LHCN-M2 (cell line): ENCODE results near the gene ATG101. TPM values are rescaled to one million over a fixed set of nuclear protein-coding genes. Genes with fewer than 3 reads are reported as not detected.

ENCODE experiments used
- DNase-seq: peaks from one replicate; pipeline ENCODE4 v3.0.0-alpha.2; 2012; ENCODE audit warnings: low read depth
- total RNA-seq: library from RNA; depleted of rRNA; stranded (reverse); fragments of >200 nt; gene quantifications from 2 replicates; pipeline ENCODE4 v1.2.3, GENCODE V29; 2014

The ATG101 gene
- total RNA-seq, 1 experiment from 2014 or later: 69.2 TPM

DNA sequence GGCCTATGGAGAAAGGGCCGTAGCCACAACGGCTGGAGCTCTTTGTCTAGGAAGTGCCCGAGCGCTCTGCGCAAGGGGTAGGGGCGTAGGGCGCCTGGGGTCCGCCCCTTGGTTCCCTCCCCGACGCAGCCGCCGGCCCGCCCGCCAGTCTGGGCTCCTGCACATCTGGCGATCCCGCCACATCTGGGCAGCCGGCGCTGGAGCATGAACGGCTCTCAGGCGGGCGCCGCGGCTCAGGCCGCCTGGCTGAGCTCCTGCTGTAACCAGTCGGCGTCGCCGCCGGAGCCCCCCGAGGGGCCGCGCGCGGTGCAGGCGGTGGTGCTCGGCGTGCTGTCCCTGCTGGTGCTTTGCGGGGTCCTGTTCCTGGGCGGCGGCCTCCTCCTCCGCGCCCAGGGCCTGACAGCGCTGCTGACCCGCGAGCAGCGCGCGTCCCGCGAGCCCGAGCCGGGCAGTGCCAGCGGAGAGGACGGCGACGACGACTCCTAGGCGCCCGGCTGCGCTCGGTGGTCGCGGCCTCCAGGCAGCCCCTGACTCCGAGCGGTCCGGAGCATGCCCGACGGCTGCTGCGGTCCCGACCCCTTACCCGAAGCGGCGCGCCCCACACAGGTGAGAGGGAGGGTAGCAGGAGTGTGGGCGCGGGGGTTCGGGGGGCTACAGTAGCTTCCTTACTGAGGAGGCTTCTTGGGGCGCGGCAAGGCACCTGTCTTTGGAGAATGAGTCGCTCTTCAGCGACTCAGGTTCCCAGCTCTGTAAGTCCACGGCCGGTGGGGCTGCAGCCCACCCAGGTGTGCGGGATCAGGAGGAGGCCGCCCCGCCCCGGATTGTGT lies 10.0 kb downstream of the ATG101 start, which contains the start of gene SMIM41:
SMIM41 (plus strand) TSS at position 129 of the 827 bp plus-strand sequence; CDS start at position 205, 76 bp downstream.
- DNase-seq: no peak

DNA sequence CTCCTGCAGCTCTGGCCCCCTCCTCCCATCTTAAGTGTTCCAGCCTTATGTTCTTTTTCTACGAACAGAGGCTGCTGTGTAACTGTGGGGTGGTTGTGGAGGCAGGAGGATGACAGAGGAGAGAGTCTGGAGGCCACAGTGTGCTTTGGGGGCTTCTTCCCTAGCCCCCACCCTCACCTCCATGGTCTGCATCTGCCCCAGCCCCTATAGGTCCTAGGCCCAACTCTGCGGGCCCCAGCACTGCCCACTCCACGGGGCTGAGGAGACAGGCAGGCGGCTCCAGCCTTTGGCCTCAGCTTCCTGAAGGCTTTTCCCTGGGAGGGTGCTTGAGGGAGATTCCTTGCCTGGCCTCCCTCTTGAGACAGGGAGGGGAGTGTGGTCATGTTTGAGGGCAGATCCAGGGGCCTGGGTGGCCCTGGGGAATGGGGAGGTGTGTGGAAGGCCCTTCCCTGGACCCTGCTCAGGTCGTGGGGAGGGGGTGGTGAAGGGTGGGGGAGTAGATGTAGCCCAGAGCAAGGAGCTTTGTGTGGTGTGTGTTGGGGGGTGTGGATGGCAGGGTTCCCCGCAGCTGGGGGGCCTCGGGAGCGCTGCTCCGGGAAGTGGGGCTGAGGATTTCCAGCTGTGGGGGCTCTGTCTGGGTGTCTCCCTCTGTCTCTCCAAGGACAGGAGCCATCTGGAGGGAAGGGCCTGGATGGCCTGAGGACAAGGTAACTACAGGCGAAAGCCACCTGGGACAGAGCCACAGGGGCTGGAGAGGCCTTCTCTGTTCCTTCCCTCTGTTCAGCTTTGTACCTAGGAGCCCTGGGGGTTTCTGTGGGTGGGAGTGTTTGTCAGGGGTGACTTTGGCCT lies 10.8 kb downstream of the ATG101 start:
- DNase-seq: no peak

GRCh38 chr12:52081263-52081733 lies 11.5 kb downstream of the ATG101 start:
- DNase-seq: peak; percentile 52

GRCh38 chr12:52082026-52082668 lies 12.4 kb downstream of the ATG101 start:
- DNase-seq: peak; percentile 61

DNA sequence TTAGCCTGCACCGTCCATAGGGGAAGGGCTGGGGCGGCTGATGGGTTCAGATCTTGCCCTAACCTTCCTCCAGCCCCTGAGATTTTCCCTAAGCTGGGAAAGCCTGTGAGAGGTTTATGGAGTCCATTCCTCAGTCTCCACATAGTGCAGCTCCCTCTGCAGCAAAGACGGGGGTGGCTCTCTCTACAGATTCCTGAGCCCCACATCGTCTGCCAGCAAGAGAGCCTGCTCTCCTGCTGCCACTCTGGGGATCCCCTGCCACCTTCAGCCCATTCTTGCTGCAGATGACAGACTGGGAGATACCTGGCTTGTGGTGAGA lies 12.8 kb downstream of the ATG101 start:
- no peak for DNase-seq

- DNase-seq: peak; percentile 65
These were observed 13.3 kb downstream of the ATG101 start for GRCh38 chr12:52082988-52083637.

GRCh38 chr12:52083638-52083996 lies 13.8 kb downstream of the ATG101 start:
- DNase-seq: no peak

- no peak for DNase-seq
These were observed 14.9 kb downstream of the ATG101 start for GRCh38 chr12:52084491-52085231.

DNA sequence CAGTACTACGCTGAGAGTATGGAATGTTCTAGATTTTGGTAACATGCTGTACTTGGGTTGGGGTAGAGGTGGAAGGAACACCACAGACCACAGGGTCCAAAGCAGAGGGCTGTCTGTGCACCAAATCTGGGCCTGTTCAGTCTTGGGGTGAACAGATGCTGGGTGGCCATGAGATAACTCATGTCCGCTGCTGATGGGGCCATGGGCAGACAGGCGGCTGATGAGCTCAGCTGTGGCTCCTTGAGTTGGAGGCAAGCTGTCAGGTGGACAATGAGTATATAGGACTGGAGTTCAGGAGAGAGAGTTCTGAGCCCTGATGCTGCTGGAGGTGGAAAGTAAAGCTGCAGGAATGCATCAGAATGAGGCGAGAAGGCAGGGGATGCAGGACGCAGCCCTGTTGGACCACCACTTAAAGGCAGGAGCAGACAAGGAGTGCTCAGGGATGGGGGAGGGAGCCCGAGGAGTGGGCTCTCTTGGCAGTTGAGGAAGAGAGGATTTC lies 16.0 kb downstream of the ATG101 start:
- no peak for DNase-seq

DNA sequence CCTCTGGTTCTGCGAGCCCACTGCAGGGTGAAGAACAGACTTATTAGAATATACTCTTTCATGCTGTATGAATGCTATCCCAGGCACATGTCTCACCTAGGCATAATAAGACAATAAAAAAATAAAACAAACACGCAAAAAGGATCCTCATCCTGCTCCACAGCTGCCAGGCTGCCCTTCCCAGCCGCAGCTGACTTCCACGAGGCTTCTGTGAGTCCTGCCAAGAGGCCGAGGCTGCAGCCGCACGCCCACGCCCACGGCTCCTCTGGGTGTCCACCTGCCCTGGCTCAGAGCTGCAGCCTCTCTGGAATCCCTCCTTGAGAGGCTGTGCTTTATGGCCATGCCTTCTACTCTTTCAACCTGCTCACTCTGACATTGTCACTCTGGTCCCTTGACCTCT lies 16.6 kb downstream of the ATG101 start:
- DNase-seq: peak; percentile 39

DNA sequence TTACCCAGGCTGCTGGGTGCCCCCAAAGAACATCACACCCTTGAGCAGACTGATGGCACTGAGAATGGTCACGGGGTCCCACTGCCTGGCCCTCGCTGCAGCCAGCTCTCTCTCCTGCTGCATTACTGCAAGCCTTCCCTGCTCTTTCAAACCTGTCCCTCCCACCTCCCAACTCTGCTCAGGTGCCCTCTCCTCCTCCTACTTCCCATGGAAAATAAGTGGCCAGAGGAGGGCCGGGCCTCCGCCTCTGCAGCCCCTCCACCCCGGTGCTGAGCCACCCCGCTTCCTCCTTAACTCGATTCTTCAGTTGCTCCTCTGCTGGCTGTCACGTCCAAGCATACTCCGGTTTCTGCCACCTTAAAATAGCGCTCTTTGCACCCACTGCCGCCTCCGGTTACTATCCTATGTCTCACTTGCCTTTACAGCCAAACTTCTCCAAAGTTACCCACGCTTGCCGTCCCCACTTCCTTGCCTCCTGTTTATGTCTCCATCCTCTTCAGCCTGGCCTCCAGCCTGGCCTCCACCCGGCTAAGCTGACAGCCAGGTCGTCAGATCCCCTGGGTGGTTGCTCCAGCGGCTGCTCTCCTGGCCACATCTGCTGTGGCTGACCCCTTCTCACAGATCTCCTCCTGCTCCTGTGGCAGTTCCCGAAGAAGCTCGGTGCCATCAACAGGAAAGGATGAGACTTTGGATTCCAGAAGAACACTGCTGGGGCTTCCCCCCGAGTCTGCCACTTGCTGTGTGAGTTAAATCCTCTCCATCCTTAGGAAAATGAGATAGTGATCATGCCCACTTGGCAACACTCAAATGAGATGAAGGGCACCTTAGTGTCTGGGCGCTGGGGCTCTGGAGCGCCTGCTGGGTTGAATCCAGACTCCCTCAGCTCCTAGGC lies 17.4 kb downstream of the ATG101 start:
- no peak for DNase-seq

GRCh38 chr12:52087961-52088820 lies 18.4 kb downstream of the ATG101 start:
- DNase-seq: no peak

GRCh38 chr12:52089491-52089890 lies 19.7 kb downstream of the ATG101 start:
- DNase-seq: no peak

DNA sequence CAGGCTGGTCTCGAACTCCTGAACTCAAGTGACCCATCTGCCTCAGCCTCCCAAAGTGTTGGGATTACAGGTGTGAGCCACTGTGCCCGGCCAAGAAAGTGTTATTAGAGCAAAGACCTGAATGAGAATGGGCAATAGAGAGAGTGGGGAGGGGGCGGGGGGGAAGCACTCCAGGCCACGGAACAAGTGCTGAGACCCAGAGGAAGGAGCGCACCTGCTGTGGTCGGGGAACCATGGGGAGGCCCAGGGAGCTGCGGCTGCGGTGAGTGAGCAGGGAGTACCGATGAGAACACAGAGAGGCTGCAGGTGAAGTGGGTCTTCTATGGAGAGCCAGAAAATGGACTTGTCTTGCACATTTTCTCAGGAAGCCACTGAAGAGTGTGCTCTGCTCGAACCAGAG lies 20.5 kb downstream of the ATG101 start:
- DNase-seq: no peak

DNA sequence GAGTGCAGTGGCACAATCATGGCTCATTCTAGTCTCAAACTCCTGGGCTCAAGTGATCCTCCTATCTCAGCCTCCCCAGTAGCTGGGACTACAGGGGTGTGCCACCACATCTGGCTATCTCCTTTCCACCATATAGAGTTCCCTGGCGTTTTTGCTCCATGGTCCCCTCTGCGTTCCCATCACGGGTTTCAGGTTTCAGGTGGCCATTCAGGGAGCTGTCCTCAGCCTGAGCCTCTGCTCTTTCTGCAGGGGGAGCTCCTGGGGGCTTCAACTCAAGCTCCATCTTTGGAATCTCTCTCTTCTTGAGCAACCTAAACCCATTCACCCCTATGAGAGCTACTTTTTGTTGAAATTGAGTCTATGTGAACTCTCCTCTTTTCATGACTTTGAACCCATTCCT lies 21.3 kb downstream of the ATG101 start:
- DNase-seq: no peak

DNA sequence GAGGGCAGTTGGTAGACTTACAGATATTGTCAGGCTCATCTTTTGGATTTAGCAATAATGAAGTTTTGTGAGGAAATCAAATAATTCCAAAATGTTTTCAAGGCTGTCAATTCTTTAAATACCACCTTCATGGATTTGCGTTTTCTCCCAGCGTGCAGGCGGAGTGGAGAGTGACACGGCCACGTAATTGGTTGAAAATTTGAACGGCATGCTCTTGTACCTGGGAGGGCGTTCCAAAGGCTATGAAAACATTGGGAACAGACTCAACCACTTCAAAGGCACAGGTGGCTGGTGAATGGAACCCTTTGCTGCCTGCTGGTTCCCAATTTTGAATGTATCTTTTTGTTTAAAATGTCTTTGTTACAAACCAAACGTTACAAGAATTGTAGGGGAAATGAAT lies 22.1 kb downstream of the ATG101 start:
- no peak for DNase-seq

- DNase-seq: no peak
These were observed 23.6 kb downstream of the ATG101 start for GRCh38 chr12:52093346-52093745.

GRCh38 chr12:52096332-52097044 lies 26.7 kb downstream of the ATG101 start:
- no peak for DNase-seq
